HG03571 (cell line): ENCODE measurements around the gene AUTS2.

Experiments used
- ATAC-seq: cut with Tn5 transposase; IDR thresholded peaks from one replicate; pipeline ENCODE4 v1.9.1; 2021; ENCODE audit not compliant: unreplicated experiment

The AUTS2 gene

DNA sequence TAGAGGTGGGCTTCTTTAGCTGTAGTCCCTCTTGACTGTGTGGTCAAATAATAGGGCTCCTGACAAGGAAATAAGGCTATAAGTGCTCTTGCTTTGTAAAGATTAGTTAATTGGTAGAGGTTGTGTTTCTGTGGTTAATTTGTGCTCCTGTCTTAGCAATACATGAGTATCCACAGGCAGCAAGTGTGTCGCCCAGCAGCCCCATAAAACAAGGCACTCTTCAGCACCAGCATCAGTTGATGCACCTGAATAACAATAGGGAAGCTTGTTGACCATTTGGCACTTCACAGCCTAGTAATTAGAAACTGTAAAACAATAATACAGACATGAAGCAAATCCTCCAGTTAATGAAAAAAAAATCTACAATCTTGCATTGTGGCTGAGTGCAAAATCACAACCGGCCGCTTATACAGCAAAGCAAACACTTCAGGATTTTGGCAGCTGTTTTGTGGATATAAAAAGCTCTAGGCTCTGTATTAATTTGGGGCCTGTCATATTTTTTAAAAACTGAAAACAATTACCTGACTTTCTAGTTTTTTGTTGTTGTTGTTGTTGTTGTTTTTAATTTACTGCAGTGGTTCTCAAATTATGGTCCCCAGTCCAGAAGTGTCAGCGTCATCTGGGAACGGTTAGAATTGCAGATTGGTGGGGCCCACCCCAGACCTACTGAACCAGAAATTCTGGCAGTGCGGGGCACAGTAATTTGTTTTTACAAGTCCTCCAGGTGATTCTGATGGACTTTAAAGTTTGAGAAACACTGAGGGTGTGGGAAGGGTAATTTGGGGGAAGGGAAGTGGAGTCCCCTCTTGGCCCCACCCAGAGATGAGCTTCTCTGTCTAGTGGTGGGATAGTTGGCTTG lies 56.8 kb downstream of the AUTS2 start:
- ATAC-seq: no peak

DNA sequence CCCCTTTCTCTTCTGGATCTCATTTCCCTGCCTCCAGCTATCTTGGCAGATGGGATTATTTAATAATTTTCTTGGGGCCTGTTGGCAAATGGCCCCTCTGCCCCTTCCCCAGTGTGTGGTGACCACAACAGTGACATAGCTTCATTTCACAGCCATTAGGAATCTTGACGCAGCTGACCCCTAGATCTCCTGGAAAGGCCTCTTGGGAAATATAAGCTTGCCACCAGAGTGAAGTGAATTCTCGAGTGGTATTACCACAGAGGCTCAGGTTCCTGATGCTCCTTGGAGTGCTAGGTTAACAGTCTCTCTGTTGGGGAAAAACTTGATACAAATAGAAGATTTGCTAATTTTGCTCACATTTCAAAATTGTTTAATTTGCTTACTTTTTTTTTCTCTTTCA lies 57.8 kb downstream of the AUTS2 start:
- no peak for ATAC-seq

DNA sequence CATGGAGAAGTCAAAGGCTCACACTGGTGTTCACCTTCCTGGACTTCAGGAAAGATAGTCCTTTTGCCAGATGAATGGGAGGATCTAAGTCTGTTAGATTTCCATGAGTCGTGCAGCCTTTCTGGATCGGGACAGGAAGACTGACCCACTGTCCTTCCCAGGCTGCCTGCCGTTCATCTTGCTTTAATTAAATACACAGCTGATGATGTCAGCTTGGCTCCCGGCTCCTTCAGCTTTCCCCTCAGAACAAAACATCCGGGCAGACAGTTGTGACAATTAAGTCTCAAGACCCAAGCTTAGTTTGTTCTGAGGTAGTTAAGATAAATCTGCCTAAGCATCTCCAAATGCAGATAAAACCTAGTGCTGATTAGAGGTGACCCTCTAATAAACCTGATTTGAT lies 58.6 kb downstream of the AUTS2 start:
- ATAC-seq: no peak

DNA sequence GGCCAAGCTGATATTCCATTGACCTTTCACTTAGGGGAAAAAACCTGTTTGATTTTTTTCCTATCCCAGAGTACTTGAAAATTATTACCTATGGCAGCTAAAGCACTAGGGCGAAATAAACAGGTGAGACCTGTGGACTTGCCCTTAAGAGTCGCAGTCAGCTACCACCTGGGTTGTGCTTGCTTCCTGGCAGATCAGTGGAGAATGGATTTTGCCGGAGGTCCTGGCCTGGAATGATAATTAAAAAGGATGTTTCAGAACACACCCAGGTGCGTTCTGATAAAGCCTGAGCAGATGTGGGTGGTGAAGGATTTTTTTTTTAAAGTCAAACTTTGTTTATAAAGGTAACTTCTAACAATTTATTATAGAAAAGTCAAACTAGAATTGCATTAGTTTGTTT lies 59.1 kb downstream of the AUTS2 start:
- ATAC-seq: no peak

DNA sequence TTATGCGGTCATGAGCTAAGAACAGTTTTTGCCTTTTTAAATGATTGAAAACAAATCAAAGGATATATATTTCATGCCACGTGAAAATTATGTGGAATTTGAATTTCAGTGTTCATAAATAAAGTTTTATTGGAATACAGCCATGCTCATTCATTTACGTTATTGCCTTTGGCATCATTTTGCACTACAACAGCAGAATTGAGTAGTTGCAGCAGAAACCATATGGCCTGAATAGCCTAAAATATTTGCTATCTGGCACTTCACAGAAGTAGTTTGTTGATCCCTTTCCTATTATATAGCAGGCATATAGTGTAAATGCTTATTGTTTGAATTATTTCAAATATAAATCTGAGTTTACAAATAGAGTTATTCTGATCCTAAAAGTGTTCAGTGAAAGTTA lies 59.7 kb downstream of the AUTS2 start:
- no peak for ATAC-seq

DNA sequence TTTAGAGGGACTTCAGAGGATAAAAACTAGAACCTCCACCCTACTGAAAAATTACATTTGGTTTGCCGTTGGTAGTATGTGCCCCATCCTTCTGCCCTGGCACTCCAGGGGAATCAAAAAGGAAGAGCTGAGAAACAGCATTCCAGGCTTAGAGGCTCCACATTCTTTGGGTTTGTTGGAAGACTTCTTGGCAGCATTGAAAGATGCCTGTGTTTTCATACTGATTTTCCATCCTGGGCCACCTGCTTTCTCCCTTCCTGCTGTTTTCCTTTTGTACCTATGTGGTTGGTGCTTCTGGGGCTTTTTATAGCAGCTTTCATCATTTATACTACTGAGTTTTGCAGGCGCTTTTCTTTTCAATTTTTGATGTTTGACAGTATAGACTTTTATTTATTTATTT lies 61.7 kb downstream of the AUTS2 start:
- ATAC-seq: no peak

DNA sequence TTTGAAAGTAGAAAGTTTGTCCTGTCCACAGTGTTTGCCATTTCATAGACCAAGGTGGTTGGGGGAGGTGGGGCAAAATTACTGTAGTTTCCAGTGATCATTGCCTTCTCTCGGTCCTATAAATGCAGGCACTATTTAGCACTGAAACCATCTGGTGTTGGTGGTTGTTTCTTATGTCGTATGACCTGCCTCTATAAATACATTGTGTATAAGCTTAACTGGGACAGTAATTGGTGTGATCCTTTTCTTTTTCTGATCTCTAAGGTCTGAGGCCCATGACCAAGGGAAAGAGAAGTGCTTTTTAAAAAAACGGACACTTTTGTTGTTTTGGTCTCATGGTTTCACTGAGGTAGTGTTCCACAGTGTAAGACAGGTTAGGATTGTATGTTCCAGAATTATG lies 63.1 kb downstream of the AUTS2 start:
- ATAC-seq: no peak

DNA sequence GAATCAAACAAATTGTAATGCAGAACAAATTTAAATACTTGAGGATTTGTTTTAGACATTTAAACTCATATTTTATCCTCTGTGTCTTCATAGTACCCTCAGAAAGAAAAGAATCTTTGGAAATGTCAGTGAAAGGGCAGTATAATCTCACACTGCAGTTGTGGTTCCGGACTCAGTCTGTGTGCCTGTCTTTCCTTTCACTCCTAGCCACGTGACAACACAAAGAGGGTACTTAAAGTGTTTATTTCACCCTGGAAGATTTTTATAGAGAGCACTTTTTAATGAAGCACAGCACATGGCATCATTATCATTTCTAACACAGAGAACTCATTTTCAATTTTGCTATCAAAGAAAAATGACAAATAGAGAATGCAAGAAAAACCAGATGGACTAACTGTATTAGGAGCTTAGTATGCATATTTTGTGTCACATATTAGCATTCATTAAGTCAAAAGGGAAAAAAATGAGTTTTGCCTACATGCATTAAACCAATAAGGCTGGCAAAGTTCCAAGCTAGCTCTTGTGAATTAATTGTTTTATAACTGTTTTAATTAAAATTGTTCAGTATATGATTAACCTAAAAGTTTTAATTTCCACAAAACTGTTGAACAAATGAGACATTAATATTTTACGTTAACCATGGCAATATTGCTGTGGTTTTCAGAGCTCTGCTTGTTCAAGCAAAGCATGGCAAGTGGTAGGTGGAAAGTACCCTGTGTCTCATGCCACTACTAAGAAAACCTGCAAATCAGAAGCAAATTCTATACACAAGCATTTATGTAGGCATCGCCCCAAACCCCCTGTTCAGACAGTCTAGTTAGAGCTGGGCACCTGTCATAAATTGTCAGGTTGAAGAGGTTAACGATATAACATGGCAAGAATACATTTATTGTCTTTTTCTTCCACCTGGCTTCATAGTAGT lies 65.9 kb downstream of the AUTS2 start:
- ATAC-seq: peak; percentile 59

DNA sequence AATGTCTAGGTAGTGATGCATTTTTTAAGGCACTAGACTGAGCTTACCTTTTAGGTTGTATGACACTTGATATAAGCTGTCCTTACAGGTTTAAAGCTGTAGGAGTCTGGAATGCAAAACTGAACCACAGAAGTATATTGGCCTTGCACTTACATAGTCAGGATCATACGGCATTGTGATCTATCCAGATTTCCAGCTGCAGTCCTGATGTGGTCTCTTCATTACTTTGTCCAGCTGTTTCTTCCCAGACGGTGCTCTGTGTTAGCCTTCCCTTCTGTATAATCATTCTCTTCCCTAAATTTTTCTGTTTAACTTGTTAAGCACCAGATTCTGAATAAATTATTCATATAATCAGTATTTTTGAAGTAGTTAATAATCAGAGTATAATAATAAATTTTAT lies 67.1 kb downstream of the AUTS2 start:
- ATAC-seq: no peak

DNA sequence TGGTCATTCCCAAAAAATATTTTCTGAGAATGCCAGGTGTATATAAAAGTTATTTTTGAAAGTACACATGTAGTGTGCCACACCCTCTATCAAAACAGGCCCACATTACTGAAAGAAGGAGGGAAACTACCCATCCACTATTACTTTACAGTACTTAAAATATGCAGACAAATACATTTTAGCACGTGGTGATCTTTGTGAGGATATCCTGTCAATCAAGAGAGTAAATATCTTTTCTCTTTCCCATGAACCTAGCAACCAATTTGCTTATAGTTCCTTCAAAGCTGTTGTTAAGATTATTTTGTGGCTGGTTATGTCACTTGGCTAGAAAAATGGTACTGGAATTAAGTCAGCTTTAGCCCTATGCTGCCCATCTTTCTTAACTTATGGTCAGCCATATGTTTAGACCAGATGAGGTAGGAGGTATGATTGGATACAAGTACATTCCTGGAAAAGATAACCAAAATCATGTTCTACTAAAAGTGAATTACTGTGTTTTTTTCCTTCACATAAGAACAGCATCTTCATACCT lies 70.1 kb downstream of the AUTS2 start:
- ATAC-seq: no peak

DNA sequence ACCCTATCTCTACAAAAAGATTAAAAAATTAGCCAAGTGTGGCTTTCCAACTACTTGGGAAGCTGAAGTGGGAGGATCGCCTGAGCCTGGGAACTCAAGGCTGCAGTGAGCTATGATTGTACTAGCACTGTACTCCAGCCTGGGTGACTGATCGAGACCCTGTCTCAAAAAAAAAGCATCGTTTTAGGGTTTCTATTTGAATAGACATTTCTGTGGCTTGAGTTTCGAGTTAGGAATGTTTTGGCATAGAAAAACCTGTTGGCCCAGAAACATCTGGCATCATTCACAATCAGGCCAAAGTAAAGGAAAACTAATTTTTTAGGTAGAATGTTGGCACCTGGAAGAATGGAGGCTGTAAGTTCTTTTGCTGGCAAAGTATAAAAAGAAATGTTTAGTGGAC lies 72.4 kb downstream of the AUTS2 start:
- ATAC-seq: no peak

DNA sequence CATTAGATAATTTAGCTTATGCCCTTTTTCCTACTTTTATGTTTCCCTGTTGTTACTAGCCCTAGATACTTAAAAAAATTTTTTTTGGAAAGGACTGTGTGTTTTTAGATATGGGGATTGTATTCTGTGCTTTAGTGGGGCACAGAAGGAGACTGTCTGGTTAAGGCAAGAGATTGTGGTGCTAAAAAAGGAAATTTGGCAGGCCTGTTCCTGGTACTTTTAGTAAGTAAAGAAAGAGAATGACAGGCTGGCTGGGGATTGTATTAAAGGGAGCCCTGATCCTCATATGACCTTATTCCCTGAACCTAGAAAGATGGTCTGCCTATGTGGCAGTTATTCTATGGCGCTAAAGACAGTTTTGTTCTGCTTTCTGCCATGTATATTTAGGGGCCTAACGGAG lies 74.8 kb downstream of the AUTS2 start:
- ATAC-seq: no peak

DNA sequence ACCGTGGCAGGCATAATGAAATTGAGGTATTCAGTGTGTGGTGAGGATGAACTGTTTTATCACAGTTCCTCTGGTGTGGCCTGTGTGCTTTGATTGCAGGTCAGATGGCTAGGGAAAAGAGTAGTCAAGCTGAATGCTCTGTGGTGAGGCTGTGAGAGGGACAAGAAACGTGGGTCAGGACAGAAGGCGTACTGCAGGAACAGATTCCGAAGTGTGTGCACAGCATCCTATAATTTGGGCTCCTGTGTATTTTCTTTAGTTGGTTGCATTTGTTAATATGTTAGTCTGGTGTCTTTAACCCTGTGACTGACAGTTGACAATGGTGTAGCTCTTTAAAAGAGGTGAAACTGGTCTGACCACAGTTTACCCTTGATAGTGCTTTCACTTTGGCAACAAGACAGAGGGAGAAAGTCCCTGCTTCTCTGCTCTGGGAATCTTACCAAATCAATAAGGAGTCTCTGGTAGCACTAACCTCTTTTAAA lies 76.5 kb downstream of the AUTS2 start:
- peak; percentile 70 for ATAC-seq

DNA sequence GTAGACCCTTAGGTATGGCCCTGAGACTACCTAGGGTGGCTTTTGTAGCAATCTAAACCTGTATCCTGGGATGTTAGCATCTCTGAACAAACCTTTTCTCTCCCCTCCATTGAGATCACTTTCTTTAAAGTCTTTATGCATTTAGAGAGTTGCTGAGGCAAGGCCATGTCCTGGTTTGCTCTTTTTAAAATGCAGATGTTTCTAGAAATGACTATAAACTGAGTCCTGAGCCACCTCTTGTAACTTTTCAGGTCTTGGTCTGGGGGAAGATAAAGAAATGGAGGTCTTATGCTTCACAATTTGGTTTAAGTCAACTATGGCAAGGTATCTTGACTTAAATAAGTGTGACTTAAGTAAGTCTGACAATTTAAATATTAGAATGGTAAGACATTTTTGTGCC lies 78.0 kb downstream of the AUTS2 start:
- ATAC-seq: no peak

DNA sequence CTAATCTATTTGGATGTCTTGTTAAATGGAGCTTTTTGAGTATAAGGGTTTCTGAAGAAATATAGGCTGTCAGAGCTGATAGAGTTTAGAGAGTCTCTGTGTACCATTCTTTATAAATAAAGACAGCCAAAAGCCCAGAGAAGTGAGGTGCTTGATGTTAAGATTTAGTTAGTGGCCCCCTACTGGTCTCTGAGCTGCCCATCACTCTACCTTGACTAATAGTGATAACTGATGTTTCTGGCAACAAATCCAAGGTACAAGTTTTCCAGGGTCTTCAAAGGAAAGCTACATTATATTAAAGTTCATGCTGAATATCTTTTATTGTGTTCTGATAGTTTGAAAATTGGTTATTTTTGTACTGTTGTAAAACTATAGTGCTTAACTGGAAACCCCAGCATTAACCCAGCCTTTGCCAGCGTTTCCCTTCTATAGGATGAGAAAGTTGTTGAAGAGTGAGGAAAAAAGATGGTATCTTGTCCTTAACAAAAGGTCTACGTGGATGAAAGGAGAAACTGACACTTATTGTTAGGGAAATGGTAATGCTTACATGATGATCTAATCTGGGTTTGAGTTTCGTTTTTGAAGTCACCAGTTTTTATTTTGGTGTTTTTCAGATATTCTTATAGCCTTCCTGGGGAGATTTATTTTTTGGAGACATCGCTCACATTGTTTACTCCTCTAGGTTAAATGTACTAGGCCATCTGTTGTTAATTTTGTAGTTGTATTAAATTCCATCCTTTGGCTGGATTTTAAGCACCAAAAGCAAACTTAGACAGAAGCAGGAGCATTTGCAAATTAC lies 79.0 kb downstream of the AUTS2 start:
- ATAC-seq: no peak

DNA sequence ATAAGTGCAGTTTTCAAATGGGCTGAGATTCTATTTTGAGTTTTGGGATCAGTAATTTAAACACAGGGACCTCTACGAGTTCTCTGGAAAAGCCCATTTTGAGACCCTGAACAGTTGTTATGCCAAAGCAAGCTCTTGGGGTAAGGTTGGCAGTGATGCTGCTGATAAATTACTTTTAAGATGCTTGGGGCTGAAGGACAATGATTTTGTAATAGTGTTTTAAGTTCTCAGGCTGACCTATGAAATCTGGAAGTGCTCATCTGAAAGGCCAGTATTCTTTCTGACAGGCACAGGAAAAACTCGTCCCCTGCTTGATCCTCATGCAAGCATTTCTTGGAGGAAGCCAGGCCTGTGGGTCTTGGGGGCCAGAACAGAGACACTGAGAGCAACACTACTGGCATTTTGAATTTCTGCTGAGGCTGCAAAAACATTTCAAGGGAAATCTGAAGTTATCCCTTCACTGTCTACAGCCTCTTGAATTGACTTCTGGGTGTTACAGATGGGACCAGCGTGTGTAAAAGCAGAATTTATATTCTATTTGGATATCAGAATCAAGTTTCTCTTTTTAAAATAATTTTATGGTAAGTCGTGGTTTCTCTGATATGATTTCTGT lies 79.7 kb downstream of the AUTS2 start:
- ATAC-seq: no peak

DNA sequence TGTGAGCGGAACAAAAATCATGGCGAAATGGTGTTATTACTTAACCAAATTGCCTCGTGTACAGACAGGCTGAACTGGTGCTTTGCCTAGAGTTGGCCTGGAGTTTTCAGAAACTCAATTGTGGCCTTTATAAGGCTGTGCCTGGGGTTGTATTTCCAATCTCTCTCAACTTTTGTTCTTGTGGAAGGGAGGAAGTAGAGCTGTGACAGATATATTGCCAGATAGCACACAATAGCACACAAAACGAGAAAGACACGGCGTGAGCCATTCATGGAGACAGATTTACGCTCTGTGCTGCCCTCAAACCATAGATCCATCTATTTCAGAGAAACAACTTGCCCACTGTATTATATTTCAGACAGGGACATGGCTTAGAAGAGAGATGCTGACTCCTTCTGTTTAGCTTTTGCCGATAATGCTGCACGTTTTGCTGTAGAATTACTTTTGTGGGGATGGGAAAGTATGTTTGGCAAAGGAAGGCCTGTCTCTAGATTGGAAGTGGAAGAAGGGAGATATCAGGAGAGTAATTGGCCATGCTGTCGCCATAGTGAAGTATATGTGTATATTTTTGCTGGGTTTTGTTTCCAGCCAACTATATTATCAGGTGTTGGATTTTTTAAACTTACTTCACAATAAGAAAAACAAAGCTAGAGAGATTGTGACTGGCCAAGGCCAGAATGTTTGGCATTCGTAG lies 80.4 kb downstream of the AUTS2 start:
- ATAC-seq: no peak

DNA sequence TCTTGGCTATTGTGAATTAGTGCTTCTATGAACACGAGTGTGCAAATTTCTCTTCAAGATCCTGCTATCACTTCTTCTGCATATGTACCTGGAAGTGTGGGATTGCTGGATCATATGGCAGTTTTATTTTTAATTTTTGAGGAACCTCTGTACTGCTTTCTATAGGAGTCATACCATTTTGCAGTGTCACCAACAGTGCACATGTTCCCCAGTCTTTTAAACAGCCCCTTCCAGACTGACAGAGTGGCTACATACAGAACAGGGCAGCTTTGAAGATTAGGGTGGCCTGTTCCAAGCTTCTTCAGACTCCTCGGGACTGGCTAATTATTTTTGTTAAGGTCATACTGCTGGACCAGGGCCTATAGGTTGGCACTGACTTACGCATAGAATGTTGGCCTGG lies 82.9 kb downstream of the AUTS2 start:
- ATAC-seq: no peak

DNA sequence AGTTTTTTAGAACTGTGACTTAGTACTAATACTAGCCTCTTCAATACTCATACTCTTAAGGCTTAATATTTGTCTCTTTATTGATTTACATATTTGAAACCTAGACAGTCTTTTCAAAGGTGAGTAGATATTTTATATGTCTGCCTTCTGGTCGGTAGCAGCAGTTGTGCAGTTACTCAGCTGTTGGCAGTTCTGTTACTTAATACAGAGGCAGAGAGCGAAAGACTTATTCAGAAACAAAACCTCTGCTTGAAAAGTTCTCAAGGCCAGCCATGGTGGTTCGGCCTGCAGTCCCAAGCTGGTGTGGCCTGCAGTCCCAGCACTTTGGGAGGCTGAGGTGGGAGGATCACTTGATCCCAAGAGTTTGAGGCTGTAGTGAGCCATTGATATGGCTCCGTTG lies 84.2 kb downstream of the AUTS2 start:
- ATAC-seq: no peak

DNA sequence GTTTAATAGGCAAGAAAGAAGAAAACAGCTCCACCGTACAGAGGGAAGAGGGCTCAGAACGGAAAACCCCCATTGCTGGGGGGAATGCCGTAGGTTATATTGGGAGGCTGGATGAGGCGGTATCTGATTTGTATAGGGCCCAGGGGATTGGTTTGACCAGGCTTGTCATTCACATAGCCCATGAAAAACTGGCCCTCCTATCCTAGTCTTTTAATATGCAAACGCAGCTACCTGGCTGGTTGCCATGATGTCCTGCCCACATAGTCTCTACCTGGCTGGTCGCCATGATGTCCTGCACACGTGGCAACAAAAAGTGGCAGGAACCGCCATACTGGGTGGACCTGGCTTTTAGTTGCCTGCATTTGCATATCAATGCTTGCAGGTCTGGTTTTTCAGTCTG lies 84.7 kb downstream of the AUTS2 start:
- peak; percentile 50 for ATAC-seq
